ENCODE results near the gene SLC25A25. TPM values are rescaled to one million over a fixed set of nuclear protein-coding genes. Genes with fewer than 3 reads are reported as not detected.
A peak's percentile ranks its signal among the peaks of the same experiment; 100 is the strongest.
"Not testable (repeated sequence)": the region's sequence is repeated elsewhere in the genome, so short reads cannot be mapped to it uniquely, and the experiment has no call there.

The SLC25A25 gene
- total RNA-seq, 1 donor from 2014 or later = 16.8 TPM

DNA sequence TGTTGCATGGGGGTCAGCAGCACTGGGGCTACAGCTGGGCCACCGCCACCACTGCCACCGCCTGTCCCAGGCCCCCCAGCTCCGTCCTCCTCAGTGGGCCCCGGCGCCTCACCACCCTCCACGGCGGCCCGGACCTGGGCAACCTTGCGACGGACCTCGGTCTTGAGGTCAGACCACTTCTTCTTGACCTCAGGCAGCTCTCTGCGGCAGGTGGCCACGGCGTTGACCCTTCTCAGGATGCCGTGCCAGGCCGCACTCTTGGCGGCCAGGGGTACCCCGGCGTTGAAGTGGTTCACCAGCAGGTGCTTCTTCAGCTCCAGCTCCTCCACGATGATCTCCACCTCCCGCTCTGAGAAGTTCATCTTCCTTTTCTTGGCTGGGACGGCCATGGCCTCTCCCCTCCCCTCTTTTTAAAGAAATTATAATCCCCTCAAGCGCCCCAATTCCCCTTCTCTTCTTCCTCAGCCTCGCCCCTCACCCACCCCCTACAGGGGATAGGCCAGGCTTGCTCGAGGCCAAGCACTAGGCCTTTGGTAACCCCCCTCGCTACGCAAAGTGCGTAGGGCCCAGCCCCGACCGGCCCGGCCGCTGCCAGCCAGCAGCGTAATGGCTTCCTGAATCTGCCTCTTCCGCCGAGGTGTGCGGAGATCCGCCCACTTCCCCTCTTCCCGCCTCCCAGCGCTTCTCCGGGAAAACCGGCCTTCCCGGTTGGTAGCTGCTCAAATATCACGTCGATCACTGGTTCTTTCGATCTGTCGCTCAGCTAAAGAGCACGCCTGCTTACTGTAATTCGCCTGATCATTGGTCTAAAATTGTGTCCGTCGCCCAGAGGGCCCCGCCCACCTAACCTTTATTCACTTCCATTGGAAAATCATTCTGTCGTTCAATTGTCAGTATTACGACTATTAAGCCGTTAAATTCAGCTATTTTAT lies 1.1 kb upstream of the SLC25A25 start, which contains the start of gene NAIF1:
NAIF1 (minus strand) TSS at position 608 of the 932 bp plus-strand sequence; CDS start at position 389, 219 bp downstream.
- H3K4me1 Mint-ChIP-seq = peaks cover 26% of the 10 kb centered on the region
- TF ChIP-seq CTCF (conservative IDR thresholded peaks at IDR 0.05) = no peak
- H3K9me3 Mint-ChIP-seq = no peaks in the 10 kb centered on the region
- H3K4me3 Mint-ChIP-seq = no peak within 1 kb of the TSS
- no peaks in the 10 kb centered on the region for H3K36me3 Mint-ChIP-seq (ENCODE audit: low read depth)
- H3K27me3 Mint-ChIP-seq (ENCODE audit: low read depth) = no peaks in the 10 kb centered on the region
- peak; percentile 96 for DNase-seq (ENCODE audit: low read depth, low spot score)
- no peak within 1 kb of the TSS for H3K27ac Mint-ChIP-seq (ENCODE audit: unreplicated experiment)

- Mint-ChIP-seq H3K36me3 (ENCODE audit: low read depth) (no peaks in the 10 kb centered on the region), H3K27ac (ENCODE audit: unreplicated experiment) (no peak overlapping the region), H3K9me3 (no peaks in the 10 kb centered on the region), H3K4me1 (peaks cover 39% of the 10 kb centered on the region), H3K27me3 (ENCODE audit: low read depth) (no peaks in the 10 kb centered on the region), H3K4me3 (peak overlapping the region; percentile 91)
- TF ChIP-seq CTCF (conservative IDR thresholded peaks at IDR 0.05) = no peak
- no peak for DNase-seq (ENCODE audit: low read depth, low spot score)
Measured at GRCh38 chr9:128068386-128069205, 564 bp downstream of the SLC25A25 start.

DNA sequence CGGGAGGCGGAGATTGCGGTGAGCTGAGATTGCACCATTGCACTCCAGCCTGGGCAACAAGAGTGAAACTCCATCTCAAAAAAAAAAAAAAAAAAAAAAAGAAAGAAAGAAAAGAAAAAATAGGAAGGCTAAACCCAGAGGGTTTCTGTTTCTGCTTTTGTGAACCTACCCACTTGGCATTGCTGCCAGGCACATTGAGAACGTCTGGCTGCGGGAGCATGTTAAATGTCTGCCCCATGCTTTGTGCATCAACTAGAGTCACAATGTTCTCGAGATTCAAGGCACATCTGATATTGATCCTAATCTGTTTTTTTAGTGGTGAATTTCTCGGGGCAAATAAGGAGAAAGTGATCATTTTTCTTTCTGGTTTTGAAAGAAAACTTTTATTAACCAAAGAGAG lies 2.8 kb downstream of the SLC25A25 start:
- no peak for DNase-seq (ENCODE audit: low read depth, low spot score)
- Mint-ChIP-seq H3K27ac (ENCODE audit: unreplicated experiment) (no peak overlapping the region), H3K9me3 (no peaks in the 10 kb centered on the region), H3K4me1 (peaks cover 32% of the 10 kb centered on the region), H3K36me3 (ENCODE audit: low read depth) (no peaks in the 10 kb centered on the region), H3K27me3 (ENCODE audit: low read depth) (no peaks in the 10 kb centered on the region), H3K4me3 (peak overlapping the region; percentile 28)
- TF ChIP-seq CTCF (conservative IDR thresholded peaks at IDR 0.05) = no peak

DNA sequence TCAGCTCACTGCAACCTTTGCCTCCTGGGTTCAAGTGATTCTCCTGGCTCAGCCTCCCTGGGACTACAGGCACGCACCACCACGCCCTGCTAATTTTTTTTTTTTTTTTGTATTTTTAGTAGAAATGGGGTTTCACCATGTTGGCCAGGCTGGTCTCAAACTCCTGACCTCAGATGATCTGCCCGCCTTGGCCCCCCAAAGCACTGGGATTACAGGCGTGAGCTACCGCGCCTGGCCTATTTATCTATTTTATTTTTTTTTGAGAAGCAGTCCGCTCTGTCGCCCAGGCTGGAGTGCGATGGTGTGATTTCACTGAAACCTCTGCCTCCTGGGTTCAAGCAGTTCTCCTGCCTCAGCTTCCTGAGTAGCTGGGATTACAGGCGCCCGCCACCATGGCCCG lies 3.4 kb downstream of the SLC25A25 start:
- not testable (repeated sequence) for DNase-seq (ENCODE audit: low read depth, low spot score); H3K36me3 Mint-ChIP-seq (ENCODE audit: low read depth); H3K27me3 Mint-ChIP-seq (ENCODE audit: low read depth); H3K27ac Mint-ChIP-seq (ENCODE audit: unreplicated experiment); H3K9me3 Mint-ChIP-seq
- peaks cover 29% of the 10 kb centered on the region for H3K4me1 Mint-ChIP-seq
- H3K4me3 Mint-ChIP-seq = peak overlapping the region; percentile 22

DNA sequence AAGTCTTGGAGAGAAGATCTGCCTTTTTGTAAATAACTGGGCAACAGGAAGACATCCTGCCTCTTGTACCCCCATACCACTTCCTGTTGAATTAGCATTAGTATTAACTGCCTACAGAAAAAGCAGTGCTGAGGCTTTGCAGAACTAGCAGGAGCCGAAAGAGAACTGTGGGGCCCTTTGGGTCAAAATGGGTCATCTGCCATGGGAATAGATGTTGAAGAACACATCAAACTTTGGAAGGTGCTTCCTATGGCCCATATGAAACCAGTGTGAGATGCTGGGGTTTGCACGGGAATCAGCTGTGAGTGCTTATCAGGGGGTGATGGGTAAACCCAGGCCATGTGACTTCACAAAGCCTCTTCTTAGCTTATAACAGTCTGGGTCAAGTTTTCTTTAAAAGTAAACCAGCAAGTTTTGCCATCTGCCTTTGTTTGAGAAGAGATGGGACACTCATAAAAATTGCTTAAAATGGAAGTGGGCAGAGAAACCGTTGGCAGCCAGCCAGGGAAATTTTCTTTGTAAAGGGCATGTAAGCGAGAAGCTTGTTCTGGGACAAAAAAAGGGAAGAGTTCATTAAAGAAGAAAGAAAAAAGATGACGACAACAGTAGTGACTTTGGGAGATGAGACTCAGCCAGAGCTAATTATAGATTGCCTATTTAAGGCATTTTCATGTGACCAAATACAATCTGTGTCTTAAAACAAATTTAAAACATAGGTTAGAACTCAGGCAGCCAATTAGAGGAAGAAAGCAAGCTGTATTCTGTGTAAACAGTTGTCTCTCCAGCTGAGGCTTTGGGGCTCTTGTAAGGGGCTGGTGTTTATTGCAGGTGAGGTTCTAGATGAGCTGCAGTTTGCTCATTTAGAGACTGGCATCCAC lies 4.4 kb downstream of the SLC25A25 start:
- H3K4me1 Mint-ChIP-seq = peaks cover 29% of the 10 kb centered on the region
- H3K27ac Mint-ChIP-seq (ENCODE audit: unreplicated experiment) = no peak overlapping the region
- no peak for DNase-seq (ENCODE audit: low read depth, low spot score)
- no peak for TF ChIP-seq CTCF (conservative IDR thresholded peaks at IDR 0.05)
- no peaks in the 10 kb centered on the region for H3K36me3 Mint-ChIP-seq (ENCODE audit: low read depth)
- H3K27me3 Mint-ChIP-seq (ENCODE audit: low read depth) = no peaks in the 10 kb centered on the region
- no peaks in the 10 kb centered on the region for H3K9me3 Mint-ChIP-seq
- H3K4me3 Mint-ChIP-seq = peak overlapping the region; percentile 56

Measured in neural crest cell (in vitro differentiated cells).